Keratinocyte (primary cell): Measurements from ENCODE around the gene SLC33A1. TPM values are rescaled to one million over a fixed set of nuclear protein-coding genes. Genes with fewer than 3 reads are reported as not detected.
"Not testable (repeated sequence)": the region's sequence is repeated elsewhere in the genome, so short reads cannot be mapped to it uniquely, and the experiment has no call there.

Experiments
- DNase-seq: peaks from one replicate; pipeline ENCODE4 v3.0.0-alpha.2; 2011; ENCODE audit warnings: low read depth, missing footprints, low spot score
- FAIRE-seq: peaks from 2 replicates; lab custom pipeline; 2011; peaks lifted over from hg19 to GRCh38; lab: Jason Lieb, UNC
- H2AFZ ChIP-seq: 2 replicates; pipeline ENCODE4 v1.6.0; 2012; ENCODE audit warnings: low read length, control low read depth, inconsistent platforms; ENCODE audit not compliant: control insufficient read depth
- H3K27ac ChIP-seq: 2 replicates; pipeline ENCODE4 v1.5.1; 2011; ENCODE audit warnings: low read length; ENCODE audit not compliant: control insufficient read depth, insufficient read depth
- H3K27me3 ChIP-seq: 3 replicates; pipeline ENCODE4 v1.6.0; 2011; ENCODE audit warnings: low read length; ENCODE audit not compliant: control insufficient read depth, insufficient read depth; ENCODE audit errors: extremely low read depth
- H3K36me3 ChIP-seq, 2 experiments: 2 replicates in 1 of 2; 3 replicates in 1 of 2; pipeline ENCODE4 v1.5.1; 2011; ENCODE audit warnings: low read length in 2 of 2, mild to moderate bottlenecking in 1 of 2; ENCODE audit not compliant: control insufficient read depth in 2 of 2, insufficient read depth in 2 of 2; ENCODE audit errors: extremely low read depth in 1 of 2
- H3K4me1 ChIP-seq: 3 replicates; pipeline ENCODE4 v1.5.1; 2011; ENCODE audit warnings: low read length; ENCODE audit not compliant: control insufficient read depth, insufficient read depth; ENCODE audit errors: extremely low read depth
- H3K4me2 ChIP-seq: 3 replicates; pipeline ENCODE4 v1.6.0; 2011; ENCODE audit warnings: low read depth, low read length; ENCODE audit not compliant: control insufficient read depth, insufficient read depth; ENCODE audit errors: extremely low read depth
- H3K4me3 ChIP-seq, 3 experiments: fragments of 200-600 bp in 1 of 3; sonication (generic) in 1 of 3; 2 replicates in 2 of 3; 3 replicates in 1 of 3; pipeline ENCODE4 v1.5.1; 2011 to 2016; ENCODE audit warnings: low read length in 3 of 3, mild to moderate bottlenecking in 3 of 3, control low read depth in 2 of 3, inconsistent platforms in 1 of 3, low read depth in 1 of 3, mixed read lengths in 1 of 3, mixed run types in 1 of 3, moderate library complexity in 1 of 3; ENCODE audit not compliant: control insufficient read depth in 2 of 3, insufficient read depth in 2 of 3; ENCODE audit errors: extremely low read depth in 1 of 3
- H3K79me2 ChIP-seq: 2 replicates; pipeline ENCODE4 v1.6.0; 2012; ENCODE audit warnings: low read length; ENCODE audit not compliant: control insufficient read depth, insufficient read depth
- H3K9ac ChIP-seq: 3 replicates; pipeline ENCODE4 v1.6.0; 2011; ENCODE audit warnings: low read length; ENCODE audit not compliant: control insufficient read depth, insufficient read depth; ENCODE audit errors: extremely low read depth
- H3K9me1 ChIP-seq: 3 replicates; pipeline ENCODE4 v1.6.0; 2011; ENCODE audit warnings: low read length; ENCODE audit not compliant: control insufficient read depth, insufficient read depth; ENCODE audit errors: extremely low read depth
- H3K9me3 ChIP-seq: 2 replicates; pipeline ENCODE4 v1.5.1; 2012; ENCODE audit warnings: low read depth, low read length; ENCODE audit not compliant: control insufficient read depth
- H4K20me1 ChIP-seq: 3 replicates; pipeline ENCODE4 v1.6.0; 2011; ENCODE audit warnings: low read length; ENCODE audit not compliant: control insufficient read depth, insufficient read depth; ENCODE audit errors: extremely low read depth
- CTCF ChIP-seq, 3 experiments: IDR thresholded peaks in 1 of 3; conservative IDR thresholded peaks in 1 of 3; optimal IDR thresholded peaks in 1 of 3; 2 replicates in 2 of 3; 3 replicates in 1 of 3; pipeline versions ENCODE3 to v1.5.1; 2011; ENCODE audit warnings: low read length in 3 of 3, mild to moderate bottlenecking in 3 of 3, moderate library complexity in 2 of 3, control low read depth in 1 of 3, inconsistent platforms in 1 of 3; ENCODE audit not compliant: insufficient read depth in 2 of 3; ENCODE audit errors: extremely low read depth in 1 of 3
- EZH2 ChIP-seq: IDR thresholded peaks from one replicate; pipeline ENCODE4 v1.6.1; 2012; ENCODE audit warnings: inconsistent platforms, mild to moderate bottlenecking, low read length, moderate library complexity
- dilution Hi-C: fragments of 300-500 bp; cut with MboI; formaldehyde crosslinking; loops from one replicate; pipeline ENCODE4 v1.7.0; 2020; ENCODE audit warnings: low sequenced_read_pairs; ENCODE audit not compliant: extremely low pct_ligation_motif_present
- polyA plus RNA-seq, 5 experiments: library from polyadenylated mRNA; depleted of rRNA in 3 of 5; stranded (reverse) in 3 of 5; stranded (forward) in 1 of 5; unstranded in 1 of 5; fragments of >200 nt; gene quantifications; 1 replicate in 1 of 5; 2 replicates in 3 of 5; 3 replicates in 1 of 5; pipeline versions ENCODE4 v1.2.1 to v1.2.3, GENCODE V29; 2011 to 2012; ENCODE audit warnings: missing spikeins in 2 of 5, low read depth in 1 of 5, low replicate concordance in 1 of 5

The SLC33A1 gene
- polyA plus RNA-seq, 1 donor (not counting 4 experiments of a cell fraction or from before 2014, with no cell fraction given), result 33.9 TPM

- Histone ChIP-seq H4K20me1 (peaks cover 5% of the 10 kb centered on the region), H3K9ac (peak overlapping the region; percentile 95), H2AFZ (peak overlapping the region; percentile 91), H3K36me3 (no peaks in the 10 kb centered on the region), H3K9me1 (no peaks in the 10 kb centered on the region), H3K4me3 (peak overlapping the region; percentile 59 to 99 (median 99)), H3K4me2 (peak overlapping the region; percentile 95), H3K27ac (peak overlapping the region; percentile 97), H3K4me1 (peaks cover 8% of the 10 kb centered on the region), H3K9me3 (no peaks in the 10 kb centered on the region), H3K27me3 (no peaks in the 10 kb centered on the region), H3K79me2 (peaks cover 54% of the 10 kb centered on the region)
- dilution Hi-C loops, result no loop called here
- DNase-seq, result no peak
- TF ChIP-seq CTCF (optimal IDR thresholded peaks at IDR 0.05 in 1 of 3, IDR thresholded peaks at IDR 0.05 in 1 of 3, conservative IDR thresholded peaks at IDR 0.05 in 1 of 3; ENCODE audit: extremely low read depth in 1 of 3, insufficient read depth in 2 of 3, low read length in 3 of 3) (peak in 1 of 3 experiments; percentile 6), EZH2 (no peak)
- no peak for FAIRE-seq
Measured at GRCh38 chr3:155853214-155854140, 750 bp downstream of the SLC33A1 start.

- Histone ChIP-seq H3K9me3 (no peaks in the 10 kb centered on the region), H3K9me1 (no peaks in the 10 kb centered on the region), H2AFZ (no peak overlapping the region), H3K4me3 (peak overlapping the region; percentile 59 to 99 (median 99)), H3K27ac (peak overlapping the region; percentile 97), H3K4me1 (peaks cover 8% of the 10 kb centered on the region), H3K36me3 (no peaks in the 10 kb centered on the region), H3K79me2 (peaks cover 61% of the 10 kb centered on the region), H4K20me1 (peaks cover 5% of the 10 kb centered on the region), H3K9ac (peak overlapping the region; percentile 95), H3K4me2 (peak overlapping the region; percentile 95), H3K27me3 (no peaks in the 10 kb centered on the region)
- TF ChIP-seq EZH2 (no peak), CTCF (optimal IDR thresholded peaks at IDR 0.05 in 1 of 3, IDR thresholded peaks at IDR 0.05 in 1 of 3, conservative IDR thresholded peaks at IDR 0.05 in 1 of 3; ENCODE audit: extremely low read depth in 1 of 3, insufficient read depth in 2 of 3, low read length in 3 of 3) (no peak)
- no peak for FAIRE-seq
- no peak for DNase-seq
- dilution Hi-C loops, result no loop called here
Measured at GRCh38 chr3:155852341-155852740, 1.9 kb downstream of the SLC33A1 start.

- H3K4me3 ChIP-seq, H3K4me1 ChIP-seq, H4K20me1 ChIP-seq, H3K36me3 ChIP-seq, FAIRE-seq, H3K9ac ChIP-seq, H3K27ac ChIP-seq, H3K9me1 ChIP-seq, H3K4me2 ChIP-seq, H3K9me3 ChIP-seq, H2AFZ ChIP-seq, dilution Hi-C loops, DNase-seq, H3K27me3 ChIP-seq: not testable (repeated sequence)
- peaks cover 85% of the 10 kb centered on the region for H3K79me2 ChIP-seq
Measured at GRCh38 chr3:155849404-155849803, 4.8 kb downstream of the SLC33A1 start.
